GM19193 (cell line): ENCODE results near the gene NBPF15.
"Not testable (repeated sequence)": the region's sequence is repeated elsewhere in the genome, so short reads cannot be mapped to it uniquely, and the experiment has no call there.

ENCODE experiments used
- POLR2A ChIP-seq: IDR thresholded peaks from 4 replicates; pipeline ENCODE4 v1.6.1; 2011; ENCODE audit not compliant: insufficient read depth, insufficient read length; ENCODE audit errors: extremely low read depth

NBPF15 gene, protein sequence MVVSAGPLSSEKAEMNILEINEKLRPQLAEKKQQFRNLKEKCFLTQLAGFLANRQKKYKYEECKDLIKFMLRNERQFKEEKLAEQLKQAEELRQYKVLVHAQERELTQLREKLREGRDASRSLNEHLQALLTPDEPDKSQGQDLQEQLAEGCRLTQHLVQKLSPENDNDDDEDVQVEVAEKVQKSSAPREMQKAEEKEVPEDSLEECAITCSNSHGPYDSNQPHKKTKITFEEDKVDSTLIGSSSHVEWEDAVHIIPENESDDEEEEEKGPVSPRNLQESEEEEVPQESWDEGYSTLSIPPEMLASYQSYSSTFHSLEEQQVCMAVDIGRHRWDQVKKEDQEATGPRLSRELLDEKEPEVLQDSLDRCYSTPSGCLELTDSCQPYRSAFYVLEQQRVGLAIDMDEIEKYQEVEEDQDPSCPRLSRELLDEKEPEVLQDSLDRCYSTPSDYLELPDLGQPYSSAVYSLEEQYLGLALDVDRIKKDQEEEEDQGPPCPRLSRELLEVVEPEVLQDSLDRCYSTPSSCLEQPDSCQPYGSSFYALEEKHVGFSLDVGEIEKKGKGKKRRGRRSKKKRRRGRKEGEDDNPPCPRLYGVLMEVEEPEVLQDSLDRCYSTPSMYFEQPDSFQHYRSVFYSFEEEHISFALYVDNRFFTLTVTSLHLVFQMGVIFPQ

DNA sequence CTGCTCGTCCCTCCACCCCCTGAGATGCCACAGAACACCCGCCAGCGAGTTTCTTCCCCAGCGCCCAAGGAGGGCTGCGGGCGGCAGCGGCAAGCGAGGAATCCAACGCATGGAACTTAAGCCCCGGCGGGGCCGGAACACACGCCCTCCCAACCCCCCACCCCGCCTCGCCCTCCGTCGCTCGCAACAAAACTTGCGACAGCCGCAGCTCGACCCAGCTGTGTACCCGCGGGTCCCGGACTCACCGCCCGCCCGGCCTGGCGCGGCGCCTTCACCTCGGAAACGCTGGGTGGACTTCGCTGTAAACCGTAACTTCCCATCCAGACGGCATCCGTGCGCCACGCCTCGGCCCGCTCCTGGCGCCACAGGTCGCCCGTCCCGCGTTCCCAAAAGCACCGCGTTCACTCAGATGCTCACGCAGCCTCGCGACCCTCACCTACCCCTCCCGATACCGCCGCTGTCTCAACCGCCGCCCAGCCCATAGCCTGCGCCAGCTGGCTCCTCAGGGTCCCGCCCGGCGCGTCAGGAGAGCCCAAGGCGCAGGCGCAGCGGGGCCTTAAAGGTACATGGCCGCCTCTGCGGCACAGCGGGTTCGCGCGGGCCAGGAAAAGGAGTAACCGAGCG lies at the start of gene NBPF15:
NBPF15 (minus strand) TSS at position 534 of the 624 bp plus-strand sequence. CDS start 21,666 bp downstream, outside the sequence.
- TF ChIP-seq POLR2A, result not testable (repeated sequence)

DNA sequence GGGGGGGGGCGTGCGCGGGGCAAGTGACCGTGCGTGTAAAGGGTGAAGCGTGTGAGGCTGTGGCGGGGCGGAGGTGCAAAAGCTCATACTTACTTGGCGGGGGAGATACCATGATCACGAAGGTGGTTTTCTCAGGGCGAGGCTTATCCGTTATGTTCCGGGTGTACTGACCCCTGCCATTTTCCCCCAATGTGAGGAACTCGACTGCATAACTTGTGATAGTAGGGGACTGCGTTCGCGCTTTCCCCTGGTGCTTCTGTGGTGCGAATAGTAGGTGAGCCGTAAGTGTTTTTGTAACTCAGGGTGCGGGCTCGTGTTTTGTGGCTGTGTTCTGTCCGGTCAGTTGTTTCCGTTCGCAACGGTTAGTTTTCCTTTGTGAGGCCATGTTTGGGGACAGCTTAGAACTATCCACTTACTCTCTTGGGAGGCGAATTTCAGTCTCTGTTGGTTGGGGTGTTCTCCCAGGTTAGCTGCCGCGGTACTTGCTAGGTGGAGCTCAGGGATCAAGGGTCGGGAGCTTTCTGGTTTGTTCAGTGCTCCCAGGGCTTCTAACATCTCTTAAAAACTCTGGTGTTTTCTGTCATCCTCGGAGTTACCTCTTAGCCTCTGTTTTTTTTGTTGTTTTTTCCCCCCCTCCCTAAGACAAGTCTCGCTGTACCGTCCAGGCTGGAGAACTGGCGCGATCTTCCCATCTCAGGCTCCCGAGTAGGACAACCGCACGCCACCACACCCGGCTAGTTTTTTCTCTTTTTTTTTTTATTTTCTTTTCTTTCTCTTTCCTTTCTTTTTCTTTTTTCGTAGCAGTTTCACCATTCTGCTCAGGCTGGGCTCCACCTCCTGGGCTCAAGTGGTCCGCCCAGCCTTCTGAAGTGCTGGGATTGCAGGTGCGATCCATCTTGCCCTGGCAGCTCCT lies 48.7 kb downstream of the NBPF15 start:
- peak; percentile 97 for TF ChIP-seq POLR2A
